ENCODE results near the gene HTR5A.
"Not testable (repeated sequence)": the region's sequence is repeated elsewhere in the genome, so short reads cannot be mapped to it uniquely, and the experiment has no call there.

Gene HTR5A

DNA sequence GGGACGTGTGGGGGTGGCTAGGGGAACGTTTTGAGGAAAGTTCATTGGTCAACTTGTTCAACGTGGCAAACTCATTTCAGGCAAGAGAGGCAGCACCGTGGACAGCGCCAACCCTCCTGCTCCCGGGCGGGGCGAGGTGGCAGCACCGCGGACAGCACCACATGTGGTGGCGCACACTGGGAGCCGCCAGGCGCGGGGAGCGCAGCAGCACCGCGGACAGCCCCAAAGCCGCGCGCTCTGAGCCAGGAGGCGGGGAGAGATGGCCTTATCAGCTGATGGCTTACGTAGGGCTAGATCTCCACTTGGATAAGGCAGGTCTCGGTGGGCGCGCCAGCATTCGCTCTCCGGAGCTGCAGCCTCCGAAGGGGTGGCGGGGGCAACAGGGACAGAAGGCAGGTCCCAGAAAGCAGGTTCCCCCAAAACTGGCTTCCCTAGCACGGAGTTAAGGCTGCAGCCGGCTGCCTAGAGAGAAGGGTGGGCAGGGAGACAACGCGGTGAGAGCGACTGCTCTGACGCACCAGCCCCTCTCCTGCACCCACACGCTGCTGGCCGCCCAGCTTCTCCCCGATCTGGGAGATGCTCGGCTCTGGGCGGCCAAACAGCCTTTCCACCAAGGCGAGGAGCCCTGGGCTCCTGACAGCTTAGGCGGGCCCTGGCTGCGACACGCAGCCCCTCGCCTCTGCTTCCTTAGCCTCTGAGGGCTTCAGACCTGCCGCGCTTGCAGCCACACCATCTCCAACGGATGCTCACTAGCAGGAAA lies at the start of gene HTR5A:
HTR5A (plus strand) TSS at position 333 of the 760 bp plus-strand sequence. CDS start 576 bp downstream, outside the sequence.
- peak; percentile 85 for DNase-seq

GRCh38 chr7:155020996-155021395 lies 49.1 kb upstream of the HTR5A start:
- no peak for DNase-seq

- no peak for DNase-seq
Observed at GRCh38 chr7:155021699-155022145, 48.4 kb upstream of the HTR5A start.

DNA sequence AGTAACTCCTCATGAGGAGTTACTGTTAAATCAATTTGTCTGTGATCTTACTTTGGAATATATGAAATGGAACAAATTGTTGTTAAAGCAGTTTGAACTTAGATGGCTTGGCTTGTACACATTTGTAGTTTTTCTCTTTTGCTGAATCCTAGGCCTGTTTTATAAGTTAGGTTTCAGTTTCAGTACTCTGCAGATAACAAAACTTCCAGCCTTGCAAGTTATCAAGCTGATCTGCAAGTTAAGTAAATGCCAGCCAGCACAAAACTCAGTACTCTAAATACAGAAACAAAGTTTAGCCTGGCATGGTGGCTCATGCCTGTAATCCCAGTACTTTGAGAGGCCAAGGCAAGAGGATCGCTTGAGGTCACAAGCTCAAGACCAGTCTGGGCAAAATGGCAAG lies 42.2 kb upstream of the HTR5A start:
- DNase-seq = no peak

DNA sequence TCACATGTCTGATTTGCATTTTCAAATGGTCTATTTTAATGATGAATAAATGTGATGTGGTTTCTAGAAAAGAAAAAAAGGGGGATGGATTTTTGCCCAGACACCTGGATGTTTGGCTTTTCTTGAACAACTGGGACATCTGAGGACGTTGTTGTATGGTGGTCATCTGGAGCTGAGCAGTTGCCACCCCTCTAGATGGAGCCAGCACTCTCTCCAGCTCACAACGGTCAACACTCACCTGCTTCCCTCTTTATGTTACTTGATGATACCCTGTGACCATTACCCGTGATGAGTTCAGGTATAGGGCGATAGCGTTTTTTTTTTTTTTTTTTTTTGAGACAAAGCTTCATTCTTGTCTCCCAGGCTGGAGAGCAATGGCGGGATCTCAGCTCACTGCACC lies 37.1 kb upstream of the HTR5A start:
- no peak for DNase-seq

DNA sequence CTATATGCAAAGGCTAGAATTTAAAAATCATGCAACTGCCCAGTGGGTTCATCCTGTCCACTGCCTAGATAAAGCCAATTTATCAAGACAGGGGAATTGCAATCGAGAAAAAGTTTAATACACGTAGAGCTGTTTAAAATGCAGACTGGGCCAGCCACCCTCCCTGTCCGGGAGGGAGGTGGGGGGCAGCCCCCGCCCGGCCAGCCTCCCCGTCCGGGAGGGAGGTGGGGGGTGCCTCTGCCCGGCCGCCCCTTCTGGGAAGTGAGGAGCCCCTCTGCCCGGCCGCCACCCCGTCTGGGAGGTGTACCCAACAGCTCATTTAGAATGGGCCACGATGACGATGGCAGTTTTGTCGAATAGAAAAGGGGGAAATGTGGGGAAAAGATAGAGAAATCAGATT lies 35.6 kb upstream of the HTR5A start:
- not testable (repeated sequence) for DNase-seq

DNA sequence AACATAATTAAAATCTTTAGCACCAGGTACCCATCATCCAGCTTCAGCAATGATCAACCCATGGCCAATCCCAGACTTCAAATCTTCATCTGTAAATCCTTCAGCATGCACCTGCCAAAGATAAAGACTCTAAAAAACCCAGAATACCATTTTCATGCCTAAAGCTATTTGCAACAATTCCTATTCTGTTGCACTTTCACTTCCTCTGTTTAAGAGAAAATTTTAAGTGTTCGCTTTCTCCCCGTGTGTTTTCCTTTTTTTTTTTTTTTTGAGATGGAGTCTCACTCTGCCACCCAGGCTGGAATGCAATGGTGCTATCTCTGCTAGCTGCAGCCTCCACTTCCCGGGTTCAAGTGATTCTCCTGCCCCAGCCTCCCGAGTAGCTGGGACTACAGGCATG lies 31.8 kb upstream of the HTR5A start:
- DNase-seq = no peak

DNA sequence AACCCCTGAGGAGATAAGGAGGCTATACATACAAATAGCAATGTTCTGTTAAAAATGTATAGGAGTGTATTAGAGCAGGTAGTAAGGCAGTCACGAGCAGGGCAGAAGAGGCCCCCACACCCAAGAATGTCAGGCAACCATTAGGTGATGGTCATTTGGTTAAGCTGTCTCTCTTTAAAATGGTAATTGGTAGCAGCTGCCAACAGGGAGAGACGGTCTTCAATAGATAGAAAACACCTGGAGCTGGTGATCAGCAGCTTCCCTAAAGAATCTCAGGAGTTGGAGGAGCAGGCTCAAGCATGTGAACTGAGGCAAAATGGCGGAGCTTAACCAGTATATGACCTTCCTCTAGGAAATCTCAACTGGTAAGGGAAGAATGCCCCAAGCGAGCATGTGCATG lies 26.4 kb upstream of the HTR5A start:
- no peak for DNase-seq

- no peak for DNase-seq
Observed at GRCh38 chr7:155048006-155048405, 22.1 kb upstream of the HTR5A start.

DNA sequence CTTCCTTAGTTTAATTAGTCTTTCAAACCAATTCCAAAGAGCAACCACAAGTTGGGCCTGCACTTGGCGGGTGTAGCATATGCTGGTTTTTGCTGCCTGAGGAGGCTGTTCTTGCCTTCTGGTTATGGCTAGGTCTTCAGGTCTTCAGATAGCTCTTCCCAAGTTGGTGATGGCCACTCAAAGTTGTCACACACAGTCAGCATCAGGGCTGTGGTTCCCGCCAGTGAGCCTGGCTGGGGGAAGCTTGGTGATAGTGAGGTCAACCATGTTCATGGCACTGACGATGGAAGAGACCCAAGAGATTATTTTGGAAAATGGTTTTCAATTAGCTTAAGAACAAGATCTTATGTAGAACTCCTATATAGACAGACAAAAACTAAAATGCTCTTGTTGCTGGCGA lies 18.8 kb upstream of the HTR5A start:
- no peak for DNase-seq

DNA sequence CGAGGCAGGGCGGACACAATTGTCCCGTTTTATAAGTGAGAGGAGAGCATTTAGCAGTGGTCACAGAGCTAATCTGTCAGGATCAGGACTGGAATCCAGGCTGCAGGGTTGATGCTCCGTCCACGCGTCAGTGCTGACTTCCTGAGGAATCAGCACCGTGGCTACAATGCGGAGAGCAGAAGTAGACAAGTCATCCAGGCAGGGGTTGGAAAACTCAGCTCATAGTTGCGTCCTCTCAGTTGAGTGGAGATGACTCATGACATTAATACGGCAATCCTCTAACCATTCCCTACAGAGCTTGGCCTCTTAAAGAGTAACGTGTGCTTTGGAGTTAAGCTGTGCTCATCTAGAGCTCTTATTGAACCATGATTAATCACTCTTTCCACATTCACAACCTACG lies 17.1 kb upstream of the HTR5A start:
- no peak for DNase-seq

DNA sequence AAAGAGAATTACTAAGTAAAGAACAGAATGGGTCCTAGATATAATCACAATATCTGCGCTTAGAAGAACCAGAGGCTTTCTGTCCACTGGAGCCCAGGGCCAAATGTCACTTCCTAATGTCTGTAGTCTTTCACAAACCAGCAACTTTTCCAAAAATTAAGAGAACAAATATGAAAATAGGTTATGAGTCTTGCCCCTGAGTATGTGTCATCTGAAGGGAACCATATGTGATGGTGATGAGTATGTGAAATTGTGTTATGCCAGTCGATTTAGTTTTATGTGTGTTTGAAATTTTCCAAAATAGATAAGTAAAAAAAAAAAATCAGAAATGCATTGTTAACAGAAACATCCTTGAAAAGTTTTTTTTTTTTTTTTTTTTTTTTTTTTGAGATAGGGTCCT lies 15.4 kb upstream of the HTR5A start:
- no peak for DNase-seq

DNA sequence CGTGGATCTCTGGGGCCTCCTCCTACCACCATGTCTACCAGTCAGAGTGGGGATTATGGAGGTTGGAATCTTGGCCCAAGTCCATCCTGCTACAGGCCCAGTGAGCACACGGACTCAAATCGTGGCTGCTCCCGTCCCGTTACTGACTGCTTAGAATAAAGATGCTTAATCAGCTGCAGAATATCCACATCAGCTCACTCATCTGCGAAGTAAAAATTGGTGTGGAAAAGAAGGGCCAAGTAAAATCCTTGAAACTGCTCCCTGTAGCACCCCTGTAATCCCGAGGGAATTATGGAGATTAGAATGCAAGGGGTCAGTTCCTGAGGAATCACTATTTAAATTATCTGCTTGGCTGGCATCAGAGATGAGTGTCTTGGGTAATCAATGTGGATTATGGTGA lies 13.0 kb upstream of the HTR5A start:
- DNase-seq = no peak

DNA sequence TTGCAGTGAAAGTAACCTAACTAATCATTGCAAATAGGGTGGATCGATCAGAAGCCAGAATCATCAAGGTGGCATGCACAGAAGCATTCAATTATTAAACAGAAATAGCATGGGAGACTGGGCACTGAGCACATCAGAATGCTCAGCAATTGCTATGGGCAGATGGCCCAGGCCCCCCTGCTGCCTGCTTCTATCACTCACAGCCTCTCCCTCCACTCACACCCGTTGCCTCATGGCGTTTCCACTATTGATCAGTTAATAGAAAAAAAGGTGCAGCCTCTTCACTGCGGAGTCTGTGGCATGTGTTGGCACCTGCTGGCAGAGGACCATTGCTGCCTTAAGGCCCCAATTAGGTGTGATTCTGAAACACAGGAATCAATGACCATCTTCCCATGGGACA lies 11.2 kb upstream of the HTR5A start:
- no peak for DNase-seq

- DNase-seq = no peak
Observed at GRCh38 chr7:155059703-155060102, 10.4 kb upstream of the HTR5A start.

- no peak for DNase-seq
Observed at GRCh38 chr7:155062411-155062810, 7.7 kb upstream of the HTR5A start.

- no peak for DNase-seq
Observed at GRCh38 chr7:155064186-155064585, 5.9 kb upstream of the HTR5A start.

- DNase-seq = no peak
Observed at GRCh38 chr7:155066417-155066950, 3.6 kb upstream of the HTR5A start.

- no peak for DNase-seq
Observed at GRCh38 chr7:155071121-155071651, 1.1 kb downstream of the HTR5A start.

GRCh38 chr7:155071916-155072571 lies 1.9 kb downstream of the HTR5A start:
- no peak for DNase-seq

DNA sequence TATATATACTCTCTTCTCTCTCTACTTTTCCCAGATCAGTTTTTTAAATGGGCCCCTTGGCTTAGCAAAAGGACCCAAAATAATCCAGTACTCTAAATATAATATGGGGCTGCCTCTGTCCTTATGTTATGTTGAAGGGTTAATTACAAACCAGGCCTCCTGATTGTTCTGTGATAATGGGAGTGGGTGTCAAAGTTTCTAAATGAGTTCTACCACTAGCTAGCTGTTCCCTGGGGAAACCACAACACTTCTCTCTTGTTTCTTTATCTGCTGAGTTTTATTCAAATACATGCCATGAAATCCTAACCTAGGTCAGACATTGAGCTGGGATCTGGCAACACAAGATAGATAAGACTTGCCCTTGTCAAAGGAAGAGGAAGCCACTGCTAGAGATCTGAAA lies 3.8 kb downstream of the HTR5A start:
- no peak for DNase-seq

DNA sequence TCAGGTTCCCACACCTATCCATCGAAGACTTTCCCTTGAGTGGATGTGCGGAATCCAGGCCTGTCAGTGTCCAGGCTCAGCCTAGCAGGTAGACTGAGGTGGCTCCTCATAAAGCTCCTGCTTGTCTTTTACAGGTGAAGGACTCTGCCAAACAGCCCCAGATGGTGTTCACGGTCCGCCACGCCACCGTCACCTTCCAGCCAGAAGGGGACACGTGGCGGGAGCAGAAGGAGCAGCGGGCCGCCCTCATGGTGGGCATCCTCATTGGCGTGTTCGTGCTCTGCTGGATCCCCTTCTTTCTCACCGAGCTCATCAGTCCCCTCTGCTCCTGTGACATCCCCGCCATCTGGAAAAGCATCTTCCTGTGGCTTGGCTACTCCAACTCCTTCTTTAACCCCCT lies 13.9 kb downstream of the HTR5A start:
- DNase-seq = no peak

DNA sequence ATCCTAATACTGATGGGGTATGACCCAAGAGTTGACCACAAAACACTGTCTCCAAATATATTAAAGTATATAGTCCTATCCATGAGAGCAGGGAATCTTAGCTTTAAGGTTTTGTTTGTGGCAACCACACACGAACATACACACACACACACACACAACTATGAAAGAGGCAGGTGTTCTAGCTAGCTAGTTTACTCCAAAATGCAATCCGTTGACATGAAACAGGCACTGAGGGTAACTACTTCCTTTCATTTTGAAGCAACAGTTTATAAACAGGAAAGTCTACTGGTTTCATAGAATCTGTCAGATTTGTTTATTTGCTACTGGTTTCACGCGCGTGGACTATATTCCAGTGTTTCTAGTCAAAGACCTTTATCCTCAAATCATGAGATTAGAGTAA lies 14.8 kb downstream of the HTR5A start:
- no peak for DNase-seq

GRCh38 chr7:155090684-155091083 lies 20.6 kb downstream of the HTR5A start:
- DNase-seq = peak; percentile 42

Data from stimulated activated CD4-positive, alpha-beta T cell treated with anti-CD3 and anti-CD28 coated beads, Interleukin-15, amount 100 ng/mL, for 24 hours (primary cell).